PC-3 (cell line): ENCODE results near the gene IKZF5. TPM values are rescaled to one million over a fixed set of nuclear protein-coding genes. Genes with fewer than 3 reads are reported as not detected.

Experiments used
- ATAC-seq: fragments of 200-7000 bp; cut with Tn5 transposase; 2 replicates; pipeline ENCODE4 v1.9.1; 2020; ENCODE audit warnings: mild to moderate bottlenecking, moderate library complexity
- BruUV-seq: library from RNA; stranded (reverse); fragments of 400-500 nt; replicated peaks from 2 replicates; lab custom pipeline; 2021; lab: Mats Ljungman, UMichigan
- CTCF ChIA-PET: fragments of 300-600 bp; sonication (Branson Sonifier 250); formaldehyde crosslinking; loops from one replicate; lab custom pipeline; 2022; ENCODE audit warnings: antibody characterized with exemption; lab: Charles Lee
- POLR2A ChIA-PET: fragments of 300-600 bp; sonication (Branson Sonifier 250); formaldehyde crosslinking; loops from one replicate; lab custom pipeline; 2022; ENCODE audit warnings: antibody characterized with exemption; ENCODE audit not compliant: unreplicated experiment; lab: Charles Lee
- DNase-seq: peaks from one replicate; pipeline ENCODE4 v3.0.0-alpha.2; 2015
- H2AFZ ChIP-seq: fragments of 300-600 bp; sonication (generic); 2 replicates; pipeline ENCODE4 v1.6.0; 2016; ENCODE audit warnings: antibody characterized with exemption, low read length
- H3F3A ChIP-seq: fragments of 300-600 bp; sonication (generic); one replicate; pipeline ENCODE4 v1.6.0; 2017; ENCODE audit warnings: antibody characterized with exemption, low read length, control low read depth, mild to moderate bottlenecking; ENCODE audit not compliant: unreplicated experiment
- H3K27ac ChIP-seq: fragments of 300-600 bp; sonication (generic); 2 replicates; pipeline ENCODE4 v1.5.1; 2016; ENCODE audit warnings: mild to moderate bottlenecking, low read length
- H3K27me3 ChIP-seq: fragments of 300-600 bp; sonication (generic); 2 replicates; pipeline ENCODE4 v1.6.1; 2016; ENCODE audit warnings: low read length, mixed read lengths
- H3K36me3 ChIP-seq: fragments of 300-600 bp; sonication (generic); 2 replicates; pipeline ENCODE4 v1.6.1; 2016; ENCODE audit warnings: low read depth, mixed run types, low read length, mixed read lengths
- H3K4me1 ChIP-seq: fragments of 300-600 bp; sonication (generic); 2 replicates; pipeline ENCODE4 v1.5.1; 2016; ENCODE audit warnings: low read length; ENCODE audit not compliant: insufficient read depth
- H3K4me2 ChIP-seq: fragments of 300-600 bp; sonication (generic); 2 replicates; pipeline ENCODE4 v1.6.0; 2016; ENCODE audit warnings: low read length
- H3K4me3 ChIP-seq: fragments of 300-600 bp; sonication (generic); 2 replicates; pipeline ENCODE4 v1.5.1; 2016; ENCODE audit warnings: mild to moderate bottlenecking, low read length, mixed read lengths
- H3K79me2 ChIP-seq: fragments of 300-600 bp; sonication (generic); 2 replicates; pipeline ENCODE4 v1.6.1; 2017; ENCODE audit warnings: low read length, mixed read lengths
- H3K9ac ChIP-seq: fragments of 300-600 bp; sonication (generic); 2 replicates; pipeline ENCODE4 v1.6.0; 2016; ENCODE audit warnings: mild to moderate bottlenecking, low read length
- H3K9me2 ChIP-seq: fragments of 300-600 bp; sonication (generic); replicated peaks from 2 replicates; pipeline ENCODE4 v1.6.1; 2016; ENCODE audit warnings: mixed run types, low read length, mixed read lengths
- H3K9me3 ChIP-seq: fragments of 300-600 bp; sonication (generic); 2 replicates; pipeline ENCODE4 v1.6.1; 2016; ENCODE audit warnings: low read length, mixed read lengths
- H4K20me1 ChIP-seq: fragments of 300-600 bp; sonication (generic); 2 replicates; pipeline ENCODE4 v1.6.1; 2016; ENCODE audit warnings: low read length, mixed read lengths
- EZH2 ChIP-seq: fragments of 300-600 bp; sonication (generic); IDR thresholded peaks from one replicate; pipeline ENCODE4 v1.6.1; 2017; ENCODE audit warnings: antibody characterized with exemption, mild to moderate bottlenecking, low read length; ENCODE audit not compliant: unreplicated experiment
- EZH2phosphoT487 ChIP-seq: fragments of 300-600 bp; sonication (generic); IDR thresholded peaks from 2 replicates; pipeline ENCODE4 v1.6.1; 2018; ENCODE audit warnings: mild to moderate bottlenecking, antibody characterized with exemption, low read length, borderline replicate concordance
- intact Hi-C: fragments of 100-400 bp; cut with micrococcal nuclease; formaldehyde crosslinking; loops from 2 replicates; pipeline ENCODE4 v1.9.0; 2023
- total RNA-seq: library from RNA; depleted of rRNA; stranded (reverse); fragments of >200 nt; gene quantifications from 2 replicates; pipeline ENCODE4 v1.2.3, GENCODE V29; 2014
- TF ChIP-seq, protein P1 (sequence below): fragments of 300-600 bp; sonication (generic); conservative IDR thresholded peaks from 2 replicates; pipeline ENCODE4 v1.5.1; 2017; ENCODE audit warnings: antibody characterized with exemption, low read depth, mild to moderate bottlenecking, low read length

Gene IKZF5
- total RNA-seq, 1 experiment from 2014 or later = 1.6 TPM

DNA sequence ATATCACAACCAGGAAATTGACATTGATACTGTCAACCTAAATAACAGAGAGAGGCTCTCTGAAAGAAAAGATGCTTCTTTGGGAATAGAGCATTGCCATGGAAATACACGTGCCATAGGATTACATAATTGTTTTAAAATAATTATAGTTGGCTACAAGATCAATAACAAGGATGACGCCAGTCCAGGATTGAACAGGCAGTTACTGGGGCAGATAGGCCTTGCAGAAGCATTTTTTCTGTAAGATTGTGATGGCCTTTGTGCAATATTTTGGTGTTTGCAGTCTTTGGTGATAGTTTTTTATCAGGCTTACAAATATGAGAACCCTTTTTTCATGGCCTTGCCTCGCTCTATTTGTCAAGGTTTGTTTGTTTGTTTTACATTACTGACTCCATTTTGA, 10.7 kb upstream of the IKZF5 start:
- H3K4me2 ChIP-seq = no peak overlapping the region
- no peak overlapping the region for H2AFZ ChIP-seq
- H3K9ac ChIP-seq = no peak overlapping the region
- H3K4me1 ChIP-seq = no peaks in the 10 kb centered on the region
- intact Hi-C loops = no loop called here
- no peaks in the 10 kb centered on the region for H3K9me3 ChIP-seq
- no peaks in the 10 kb centered on the region for H3K36me3 ChIP-seq
- no peak for TF ChIP-seq EZH2
- TF ChIP-seq EZH2phosphoT487 = no peak
- TF ChIP-seq, protein P1, sequence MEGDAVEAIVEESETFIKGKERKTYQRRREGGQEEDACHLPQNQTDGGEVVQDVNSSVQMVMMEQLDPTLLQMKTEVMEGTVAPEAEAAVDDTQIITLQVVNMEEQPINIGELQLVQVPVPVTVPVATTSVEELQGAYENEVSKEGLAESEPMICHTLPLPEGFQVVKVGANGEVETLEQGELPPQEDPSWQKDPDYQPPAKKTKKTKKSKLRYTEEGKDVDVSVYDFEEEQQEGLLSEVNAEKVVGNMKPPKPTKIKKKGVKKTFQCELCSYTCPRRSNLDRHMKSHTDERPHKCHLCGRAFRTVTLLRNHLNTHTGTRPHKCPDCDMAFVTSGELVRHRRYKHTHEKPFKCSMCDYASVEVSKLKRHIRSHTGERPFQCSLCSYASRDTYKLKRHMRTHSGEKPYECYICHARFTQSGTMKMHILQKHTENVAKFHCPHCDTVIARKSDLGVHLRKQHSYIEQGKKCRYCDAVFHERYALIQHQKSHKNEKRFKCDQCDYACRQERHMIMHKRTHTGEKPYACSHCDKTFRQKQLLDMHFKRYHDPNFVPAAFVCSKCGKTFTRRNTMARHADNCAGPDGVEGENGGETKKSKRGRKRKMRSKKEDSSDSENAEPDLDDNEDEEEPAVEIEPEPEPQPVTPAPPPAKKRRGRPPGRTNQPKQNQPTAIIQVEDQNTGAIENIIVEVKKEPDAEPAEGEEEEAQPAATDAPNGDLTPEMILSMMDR = no peak
- H3K9me2 ChIP-seq = no peaks in the 10 kb centered on the region
- H4K20me1 ChIP-seq = no peaks in the 10 kb centered on the region
- H3F3A ChIP-seq = no peaks in the 10 kb centered on the region
- ATAC-seq (no peak), DNase-seq (no peak)
- ChIA-PET CTCF (no interaction called here), POLR2A (no interaction called here)
- no peak overlapping the region for H3K27ac ChIP-seq
- BruUV-seq = no TSS peak
- H3K27me3 ChIP-seq = no peaks in the 10 kb centered on the region
- no peaks in the 10 kb centered on the region for H3K79me2 ChIP-seq
- no peak overlapping the region for H3K4me3 ChIP-seq

DNA sequence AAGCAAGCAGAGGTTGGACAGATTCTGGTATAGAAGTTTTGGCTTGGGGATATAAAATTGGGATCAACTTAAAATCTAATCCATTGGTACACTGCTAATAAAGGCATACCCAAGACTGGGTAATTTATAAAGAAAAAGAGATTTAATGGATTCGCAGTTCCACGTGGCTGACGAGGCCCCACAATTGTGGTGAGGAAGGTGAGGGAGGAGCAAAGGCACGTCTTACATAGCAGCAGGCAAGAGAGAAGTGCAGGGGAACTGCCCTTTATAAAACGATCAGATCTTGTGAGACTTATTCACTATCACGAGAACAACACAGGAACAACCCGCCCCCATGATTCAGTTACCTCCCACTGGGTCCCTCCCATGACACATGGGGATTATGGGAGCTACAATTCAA, 9.9 kb upstream of the IKZF5 start:
- Histone ChIP-seq H3K36me3 (no peaks in the 10 kb centered on the region), H3K4me1 (no peaks in the 10 kb centered on the region), H2AFZ (no peak overlapping the region), H3K9me3 (no peaks in the 10 kb centered on the region), H3K27me3 (no peaks in the 10 kb centered on the region), H3K4me3 (no peak overlapping the region), H3F3A (no peaks in the 10 kb centered on the region), H3K79me2 (no peaks in the 10 kb centered on the region), H4K20me1 (no peaks in the 10 kb centered on the region), H3K27ac (no peak overlapping the region), H3K9ac (no peak overlapping the region), H3K4me2 (no peak overlapping the region), H3K9me2 (no peaks in the 10 kb centered on the region)
- BruUV-seq = no TSS peak
- ATAC-seq = no peak
- CTCF ChIA-PET = no interaction called here
- no peak for DNase-seq
- POLR2A ChIA-PET = no interaction called here
- TF ChIP-seq EZH2phosphoT487 (no peak), EZH2 (no peak)
- TF ChIP-seq, protein P1 = no peak
- intact Hi-C loops = no loop called here

DNA sequence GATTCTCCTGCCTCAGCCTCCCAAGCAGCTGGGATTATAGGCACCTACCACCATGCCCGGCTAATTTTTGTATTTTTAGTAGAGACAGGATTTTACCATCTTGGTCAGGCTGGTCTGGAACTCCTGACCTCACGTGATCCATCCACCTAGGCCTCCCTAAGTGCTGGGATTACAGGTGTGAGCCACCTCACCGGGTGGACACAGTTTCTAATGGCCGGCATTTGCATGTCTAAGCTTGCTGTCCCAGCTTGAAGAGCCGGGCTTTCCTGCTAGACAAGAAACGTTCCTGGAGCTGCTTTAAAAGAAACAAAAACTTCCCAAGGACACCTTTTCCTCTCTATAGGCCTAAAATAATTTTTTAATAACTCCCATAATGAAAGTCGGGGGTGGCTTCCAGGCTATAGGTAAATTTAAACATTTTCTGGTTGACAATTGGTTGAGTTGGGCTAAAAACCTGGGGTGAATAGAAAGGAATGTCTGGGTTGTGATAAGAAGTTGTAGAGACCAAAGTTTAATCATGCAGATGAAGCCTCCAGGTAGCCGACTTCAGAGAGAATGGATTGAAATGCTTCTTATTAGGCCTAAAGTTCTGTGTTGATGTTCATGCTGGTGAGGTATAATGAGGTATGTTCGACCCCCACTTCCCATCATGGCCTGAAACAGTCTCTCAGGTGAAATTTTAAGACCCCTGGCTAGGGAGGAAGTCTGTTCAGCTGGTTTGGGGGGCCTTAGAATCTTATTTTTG, 9.0 kb upstream of the IKZF5 start:
- no peaks in the 10 kb centered on the region for H3K4me1 ChIP-seq
- no peak for ATAC-seq
- no peaks in the 10 kb centered on the region for H3K36me3 ChIP-seq
- H3K9me2 ChIP-seq = no peaks in the 10 kb centered on the region
- no peaks in the 10 kb centered on the region for H3K27me3 ChIP-seq
- no peaks in the 10 kb centered on the region for H3F3A ChIP-seq
- intact Hi-C loops = no loop called here
- H3K9ac ChIP-seq = no peak overlapping the region
- H3K79me2 ChIP-seq = no peaks in the 10 kb centered on the region
- H3K9me3 ChIP-seq = no peaks in the 10 kb centered on the region
- no peak for DNase-seq
- no peak overlapping the region for H3K27ac ChIP-seq
- no peak overlapping the region for H3K4me2 ChIP-seq
- no peak overlapping the region for H2AFZ ChIP-seq
- TF ChIP-seq EZH2 = no peak
- TF ChIP-seq EZH2phosphoT487 = no peak
- TF ChIP-seq, protein P1 = no peak
- no peaks in the 10 kb centered on the region for H4K20me1 ChIP-seq
- CTCF ChIA-PET = no interaction called here
- no peak overlapping the region for H3K4me3 ChIP-seq
- POLR2A ChIA-PET = interaction anchor here (0.7 kb wide), 1 partner anchor 460 kb away, joined by 3 read pairs; no protein-coding TSS in a partner anchor
- BruUV-seq = no TSS peak
